ENCODE data around the gene RETREG2. TPM values are rescaled to one million over a fixed set of nuclear protein-coding genes. Genes with fewer than 3 reads are reported as not detected.

RETREG2 gene
- total and polyA plus RNA-seq, 2 donors from 2014 or later, result 106 to 112 TPM

DNA sequence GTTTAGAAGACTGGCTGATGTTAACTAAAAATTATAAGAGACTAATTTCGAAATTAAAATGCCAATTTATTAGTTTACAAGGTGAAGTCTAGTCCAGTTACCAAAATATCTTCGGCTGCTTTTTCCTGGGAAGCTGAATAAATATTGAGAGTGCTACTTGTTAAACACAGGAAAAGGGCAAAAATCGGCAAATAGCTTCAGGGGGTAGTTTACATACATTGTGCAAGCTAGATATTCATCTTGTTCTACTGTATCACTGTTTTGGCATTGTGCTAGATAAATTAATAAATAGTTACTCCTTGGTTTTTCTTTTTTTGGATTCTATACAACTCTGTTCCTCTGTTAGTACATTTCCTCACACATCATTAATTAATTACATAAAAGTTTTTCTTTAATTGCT lies 46.7 kb upstream of the RETREG2 start:
- H3K36me3 ChIP-seq (ENCODE audit: control insufficient read depth in 2 of 3, insufficient read depth in 3 of 3, low read length in 3 of 3), result no peaks in the 10 kb centered on the region
- FAIRE-seq (no peak), DNase-seq (no peak)
- H3K9me3 ChIP-seq (ENCODE audit: control insufficient read depth in 2 of 3, insufficient read depth in 1 of 3, low read length in 3 of 3), result no peaks in the 10 kb centered on the region
- H3K4me3 ChIP-seq (ENCODE audit: low read length in 3 of 3), result no peak overlapping the region
- peaks cover 0 to 12% (median 10%) of the 10 kb centered on the region in 3 donors for H3K4me1 ChIP-seq (ENCODE audit: control insufficient read depth in 2 of 3, insufficient read depth in 2 of 3, low read depth in 1 of 3, low read length in 3 of 3)
- no peak overlapping the region for H3K9ac ChIP-seq (ENCODE audit: low read length in 3 of 3)
- no peaks in the 10 kb centered on the region for H3K27me3 ChIP-seq (ENCODE audit: control insufficient read depth, insufficient read depth, low read length)
- no peak overlapping the region for H3K27ac ChIP-seq (ENCODE audit: low read depth in 2 of 2, low read length in 2 of 2)
- no peak for TF ChIP-seq CTCF (IDR thresholded peaks at IDR 0.05; ENCODE audit: borderline replicate concordance, extremely low read depth, insufficient read depth)
- intact Hi-C loops (cut with DNase I), result no loop called here

DNA sequence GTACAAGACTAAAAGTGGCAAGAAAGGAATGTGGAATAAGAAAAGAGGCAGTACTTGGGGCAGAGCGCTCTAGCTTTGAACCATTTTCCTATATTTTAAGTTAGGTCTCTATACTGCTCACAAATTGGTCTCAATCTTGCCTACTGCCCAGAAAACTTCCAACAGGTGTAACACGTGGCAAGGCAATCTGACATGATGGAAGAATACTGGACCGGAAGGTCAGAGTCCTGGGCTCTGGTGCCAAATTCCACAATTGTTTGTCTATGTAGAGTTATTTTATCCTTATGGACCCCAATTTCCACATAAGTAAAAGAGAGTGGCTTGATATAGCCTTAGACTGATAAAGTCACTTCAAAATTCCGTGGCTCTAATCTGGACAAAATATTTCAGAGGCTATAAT lies 46.3 kb upstream of the RETREG2 start:
- H3K36me3 ChIP-seq (ENCODE audit: control insufficient read depth in 2 of 3, insufficient read depth in 3 of 3, low read length in 3 of 3), result no peaks in the 10 kb centered on the region
- no peak for FAIRE-seq
- H3K4me3 ChIP-seq (ENCODE audit: low read length in 3 of 3), result no peak overlapping the region
- H3K27me3 ChIP-seq (ENCODE audit: control insufficient read depth, insufficient read depth, low read length), result no peaks in the 10 kb centered on the region
- no peak for TF ChIP-seq CTCF (IDR thresholded peaks at IDR 0.05; ENCODE audit: borderline replicate concordance, extremely low read depth, insufficient read depth)
- DNase-seq, result no peak
- no peak overlapping the region for H3K9ac ChIP-seq (ENCODE audit: low read length in 3 of 3)
- H3K9me3 ChIP-seq (ENCODE audit: control insufficient read depth in 2 of 3, insufficient read depth in 1 of 3, low read length in 3 of 3), result no peaks in the 10 kb centered on the region
- H3K4me1 ChIP-seq (ENCODE audit: control insufficient read depth in 2 of 3, insufficient read depth in 2 of 3, low read depth in 1 of 3, low read length in 3 of 3), result peaks cover 0 to 12% (median 6%) of the 10 kb centered on the region in 3 donors
- H3K27ac ChIP-seq (ENCODE audit: low read depth in 2 of 2, low read length in 2 of 2), result no peak overlapping the region
- intact Hi-C loops (cut with DNase I), result no loop called here

GRCh38 chr2:219133976-219134375 lies 44.1 kb upstream of the RETREG2 start:
- Histone ChIP-seq H3K4me3 (ENCODE audit: low read length in 3 of 3) (no peak overlapping the region), H3K4me1 (ENCODE audit: control insufficient read depth in 2 of 3, insufficient read depth in 2 of 3, low read depth in 1 of 3, low read length in 3 of 3) (no peaks in the 10 kb centered on the region), H3K9ac (ENCODE audit: low read length in 3 of 3) (no peak overlapping the region), H3K27ac (ENCODE audit: low read depth in 2 of 2, low read length in 2 of 2) (no peak overlapping the region), H3K27me3 (ENCODE audit: control insufficient read depth, insufficient read depth, low read length) (no peaks in the 10 kb centered on the region), H3K9me3 (ENCODE audit: control insufficient read depth in 2 of 3, insufficient read depth in 1 of 3, low read length in 3 of 3) (no peaks in the 10 kb centered on the region), H3K36me3 (ENCODE audit: control insufficient read depth in 2 of 3, insufficient read depth in 3 of 3, low read length in 3 of 3) (no peaks in the 10 kb centered on the region)
- intact Hi-C loops (cut with DNase I), result no loop called here
- FAIRE-seq, result no peak
- no peak for TF ChIP-seq CTCF (IDR thresholded peaks at IDR 0.05; ENCODE audit: borderline replicate concordance, extremely low read depth, insufficient read depth)
- DNase-seq, result no peak

DNA sequence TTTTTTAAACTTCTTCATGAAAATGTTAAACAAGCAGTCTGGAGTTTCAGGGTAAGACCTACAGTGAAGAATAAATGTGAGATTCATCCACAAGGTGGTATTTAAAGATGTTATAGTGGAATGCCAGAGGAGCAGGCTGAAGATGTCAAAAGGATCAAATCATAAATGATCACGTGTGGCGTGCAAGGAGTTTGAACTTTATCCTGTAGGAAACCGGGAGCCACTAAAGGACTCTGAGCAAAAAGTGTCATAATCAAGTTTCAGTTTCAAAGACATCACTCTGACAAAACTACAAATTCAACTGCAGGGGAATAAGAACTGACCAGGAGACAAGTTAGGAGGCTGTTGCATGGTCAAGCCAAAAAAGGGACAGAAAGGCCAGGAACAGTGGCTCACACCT lies 37.4 kb upstream of the RETREG2 start:
- Histone ChIP-seq H3K9ac (ENCODE audit: low read length in 3 of 3) (no peak overlapping the region), H3K27me3 (ENCODE audit: control insufficient read depth, insufficient read depth, low read length) (no peaks in the 10 kb centered on the region), H3K9me3 (ENCODE audit: control insufficient read depth in 2 of 3, insufficient read depth in 1 of 3, low read length in 3 of 3) (no peaks in the 10 kb centered on the region), H3K4me3 (ENCODE audit: low read length in 3 of 3) (no peak overlapping the region), H3K27ac (ENCODE audit: low read depth in 2 of 2, low read length in 2 of 2) (no peak overlapping the region), H3K36me3 (ENCODE audit: control insufficient read depth in 2 of 3, insufficient read depth in 3 of 3, low read length in 3 of 3) (peaks cover 2 to 6% (median 4%) of the 10 kb centered on the region in 3 donors), H3K4me1 (ENCODE audit: control insufficient read depth in 2 of 3, insufficient read depth in 2 of 3, low read depth in 1 of 3, low read length in 3 of 3) (no peaks in the 10 kb centered on the region)
- no peak for DNase-seq
- FAIRE-seq, result no peak
- TF ChIP-seq CTCF (IDR thresholded peaks at IDR 0.05; ENCODE audit: borderline replicate concordance, extremely low read depth, insufficient read depth), result no peak
- intact Hi-C loops (cut with DNase I), result no loop called here

Measured in kidney (tissue), 14 donors.